Activated CD8-positive, alpha-beta memory T cell treated with anti-CD3 and anti-CD28 coated beads for 4 hours (primary cell): ENCODE results near the gene TVP23B.
A peak's percentile ranks its signal among the peaks of the same experiment; 100 is the strongest.
"Not testable (repeated sequence)": the region's sequence is repeated elsewhere in the genome, so short reads cannot be mapped to it uniquely, and the experiment has no call there.

Experiments used
- DNase-seq, 2 donors: peaks; one replicate each; pipeline ENCODE4 v3.0.0-alpha.2; 2020; ENCODE audit warnings: low read depth in 2 of 2

The TVP23B gene

GRCh38 chr17:18791402-18791801 lies 10.4 kb downstream of the TVP23B start:
- not testable (repeated sequence) for DNase-seq

- DNase-seq = not testable (repeated sequence)
These were observed 13.9 kb downstream of the TVP23B start for GRCh38 chr17:18794841-18795240.

DNA sequence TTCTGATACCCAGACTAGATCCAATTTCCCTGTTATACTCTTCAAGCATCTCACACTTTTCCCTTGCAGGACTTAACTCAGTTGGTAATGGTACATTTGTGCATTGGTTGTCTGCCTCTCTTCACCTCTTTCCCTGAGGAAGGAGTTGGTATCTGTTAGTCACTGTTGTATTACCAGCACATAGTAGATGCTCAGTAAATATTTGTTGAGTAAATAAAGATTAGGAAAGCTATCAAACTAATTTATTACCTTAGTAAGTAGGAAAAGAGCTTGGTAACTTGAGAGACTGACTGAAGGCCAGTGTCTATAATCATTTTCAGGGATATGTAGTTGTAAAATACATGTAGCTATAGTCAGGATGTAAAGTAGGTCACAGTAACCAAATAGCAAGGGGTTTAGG lies 15.9 kb downstream of the TVP23B start:
- DNase-seq = not testable (repeated sequence)

- DNase-seq = not testable (repeated sequence)
These were observed 22.7 kb downstream of the TVP23B start for GRCh38 chr17:18803458-18804245.

- DNase-seq = not testable (repeated sequence)
These were observed 34.9 kb downstream of the TVP23B start for GRCh38 chr17:18815924-18816323.

GRCh38 chr17:18816489-18817371 lies 35.7 kb downstream of the TVP23B start:
- DNase-seq = peak; percentile 2 to 5

DNA sequence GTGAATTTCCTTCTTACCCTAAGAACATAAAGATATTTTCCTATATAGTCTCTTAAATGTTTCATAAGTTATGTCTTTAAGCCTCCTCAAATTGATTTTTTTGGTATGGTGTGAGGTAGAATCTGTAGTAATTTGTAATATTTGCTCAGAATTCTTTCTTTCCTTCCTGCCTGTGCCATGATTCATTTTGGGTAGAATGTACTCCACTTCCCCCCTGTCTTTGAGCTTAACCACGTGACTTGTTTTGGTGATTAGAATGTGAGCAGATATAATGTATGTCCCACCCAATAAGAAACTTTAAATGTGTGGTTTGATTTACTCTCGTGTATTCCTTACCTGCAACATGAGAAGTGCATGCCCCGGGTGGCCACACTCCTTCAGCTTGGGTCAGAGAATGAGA lies 40.4 kb downstream of the TVP23B start:
- DNase-seq = not testable (repeated sequence)

DNA sequence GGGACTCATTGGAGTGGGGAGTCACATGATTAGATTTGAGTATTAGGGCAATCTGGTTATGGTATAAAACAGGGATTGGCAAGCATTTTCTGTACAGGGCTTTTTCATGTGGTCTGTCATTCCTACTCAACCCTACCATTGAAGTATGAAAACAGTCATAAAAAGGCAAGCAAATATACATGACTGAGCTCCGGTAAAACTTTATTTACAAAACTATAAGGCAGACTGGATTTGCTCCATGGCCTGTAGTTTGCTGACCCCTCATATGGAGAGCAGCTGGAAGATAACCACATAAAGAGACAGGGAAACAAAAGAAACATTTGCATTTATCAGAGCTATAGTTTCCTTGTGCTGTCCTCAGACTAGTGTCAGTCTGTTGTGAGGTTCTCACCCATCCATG lies 46.6 kb downstream of the TVP23B start:
- DNase-seq = not testable (repeated sequence)

DNA sequence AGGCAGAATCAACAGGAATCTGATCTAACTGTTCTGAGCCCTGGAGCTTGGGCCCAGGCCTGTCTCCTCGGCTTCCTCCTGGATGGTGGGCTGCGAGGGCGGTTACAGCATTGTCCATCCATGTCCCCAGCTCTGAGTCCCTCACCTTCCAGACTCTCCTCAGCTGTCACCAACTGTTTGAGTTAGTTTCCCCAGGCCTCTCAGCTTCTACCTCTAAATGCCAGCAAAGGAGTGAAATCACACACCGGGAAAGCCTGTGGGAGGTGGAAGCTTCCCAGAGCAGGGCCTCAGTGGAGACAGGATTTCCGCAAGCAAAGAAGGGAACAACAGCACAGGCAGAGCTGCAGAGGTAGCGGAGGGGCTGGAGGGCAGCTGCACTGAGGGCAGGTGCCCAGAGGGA lies 67.5 kb downstream of the TVP23B start:
- DNase-seq = no peak

- no peak for DNase-seq
These were observed 69.7 kb downstream of the TVP23B start for GRCh38 chr17:18850679-18851078.

GRCh38 chr17:18851201-18851600 lies 70.2 kb downstream of the TVP23B start:
- DNase-seq = no peak

DNA sequence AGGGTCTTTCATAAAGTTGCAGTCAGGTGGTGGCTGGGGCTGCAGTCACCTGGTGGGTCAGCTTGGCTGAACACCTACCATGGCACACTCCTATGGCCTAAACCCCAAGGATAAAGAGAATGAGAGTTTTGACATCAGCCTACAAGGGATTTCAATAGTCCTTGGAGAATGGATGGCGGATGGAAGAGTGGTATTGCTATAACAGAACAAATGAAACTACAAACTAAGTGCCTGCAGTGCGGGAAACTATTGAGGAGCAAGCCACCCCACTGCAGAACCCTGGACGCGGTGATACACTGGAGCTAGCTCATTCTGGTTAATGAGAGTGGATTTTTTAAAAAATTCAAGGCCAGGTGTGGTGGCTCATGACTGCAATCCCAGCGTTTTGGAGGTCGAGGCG lies 74.0 kb downstream of the TVP23B start:
- DNase-seq = no peak

DNA sequence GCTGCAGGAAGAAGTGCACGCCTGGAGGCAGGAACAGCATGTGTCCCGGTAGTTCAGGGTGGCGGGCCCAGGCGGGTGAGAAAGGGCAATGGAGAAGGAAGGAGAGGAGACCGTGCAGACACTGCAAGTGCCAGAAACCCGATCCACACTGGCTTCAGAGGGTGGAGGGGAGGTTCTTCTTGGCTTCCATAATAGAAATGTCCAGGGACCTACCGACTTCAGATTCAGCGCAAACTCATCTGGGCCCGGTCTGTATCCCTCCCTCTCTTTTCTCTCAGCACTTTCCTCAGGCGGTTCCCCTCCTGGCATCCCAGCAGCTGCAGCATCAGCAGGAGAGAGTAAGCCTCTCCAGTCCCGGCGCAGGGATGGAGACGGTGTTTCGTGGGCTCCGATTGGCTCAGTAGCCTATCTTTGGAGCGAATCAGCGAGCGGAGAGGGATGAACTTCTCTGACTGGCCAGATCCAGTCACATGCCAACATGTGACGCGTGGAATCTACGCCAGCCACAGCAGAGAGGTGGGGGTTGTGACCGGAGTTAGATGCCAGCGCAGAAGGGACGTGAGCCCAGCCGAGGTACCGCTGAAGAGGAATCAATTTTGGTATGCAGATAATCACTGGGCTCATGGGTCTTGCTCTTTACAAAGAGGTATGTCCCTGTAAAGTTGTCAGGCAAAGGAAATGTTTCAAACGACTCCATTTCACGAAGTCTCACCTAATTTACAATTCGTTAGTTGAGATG lies 75.0 kb downstream of the TVP23B start:
- DNase-seq = peak; percentile 71 to 83
